SW 1271 (cell line): ENCODE measurements around the gene KSR1.

Source experiments
- DNase-seq, 2 experiments: peaks; one replicate each; lab custom pipeline; 2025; lab: John Stamatoyannopoulos, UW

KSR1 gene

GRCh38 chr17:27550974-27551505, 94.8 kb downstream of the KSR1 start:
- DNase-seq: no peak

GRCh38 chr17:27551701-27552248, 95.5 kb downstream of the KSR1 start:
- peak in 1 of 2 experiments; percentile 21 for DNase-seq

- peak in 1 of 2 experiments; percentile 35 for DNase-seq
These were observed 96.1 kb downstream of the KSR1 start for GRCh38 chr17:27552276-27552732.

- no peak for DNase-seq
These were observed 96.8 kb downstream of the KSR1 start for GRCh38 chr17:27553019-27553511.

- DNase-seq: no peak
These were observed 97.9 kb downstream of the KSR1 start for GRCh38 chr17:27554152-27554551.

- DNase-seq: no peak
These were observed 98.7 kb downstream of the KSR1 start for GRCh38 chr17:27554911-27555310.

- DNase-seq: no peak
These were observed 99.1 kb downstream of the KSR1 start for GRCh38 chr17:27555339-27555738.

GRCh38 chr17:27558341-27558740, 102.1 kb downstream of the KSR1 start:
- DNase-seq: no peak

GRCh38 chr17:27558842-27559505, 102.7 kb downstream of the KSR1 start:
- DNase-seq: no peak

GRCh38 chr17:27559506-27560481, 103.5 kb downstream of the KSR1 start:
- no peak for DNase-seq

GRCh38 chr17:27560668-27561067, 104.4 kb downstream of the KSR1 start:
- DNase-seq: no peak

GRCh38 chr17:27562777-27563455, 106.7 kb downstream of the KSR1 start:
- no peak for DNase-seq

GRCh38 chr17:27563532-27563931, 107.3 kb downstream of the KSR1 start:
- DNase-seq: no peak

- DNase-seq: no peak
These were observed 108.2 kb downstream of the KSR1 start for GRCh38 chr17:27564463-27564862.

GRCh38 chr17:27565874-27566670, 109.8 kb downstream of the KSR1 start:
- DNase-seq: no peak

- no peak for DNase-seq
These were observed 110.7 kb downstream of the KSR1 start for GRCh38 chr17:27566671-27567562.

GRCh38 chr17:27567563-27567859, 111.3 kb downstream of the KSR1 start:
- DNase-seq: no peak

- DNase-seq: no peak
These were observed 112.0 kb downstream of the KSR1 start for GRCh38 chr17:27568216-27568615.

GRCh38 chr17:27568811-27569210, 112.6 kb downstream of the KSR1 start:
- DNase-seq: no peak

GRCh38 chr17:27569257-27569722, 113.0 kb downstream of the KSR1 start:
- peak in 1 of 2 experiments; percentile 17 for DNase-seq
